ENCODE results near the gene AVL9.
"Not testable (repeated sequence)": the region's sequence is repeated elsewhere in the genome, so short reads cannot be mapped to it uniquely, and the experiment has no call there.

The AVL9 gene

GRCh38 chr7:32591938-32592337 lies 96.6 kb downstream of the AVL9 start:
- DNase-seq, result no peak

- no peak for DNase-seq
Observed at GRCh38 chr7:32592701-32593100, 97.4 kb downstream of the AVL9 start.

- no peak for DNase-seq
Observed at GRCh38 chr7:32594965-32595490, 99.7 kb downstream of the AVL9 start.

- DNase-seq, result not testable (repeated sequence)
Observed at GRCh38 chr7:32601196-32601595, 105.9 kb downstream of the AVL9 start.

GRCh38 chr7:32602470-32602869 lies 107.2 kb downstream of the AVL9 start:
- DNase-seq, result no peak

GRCh38 chr7:32603492-32603891 lies 108.2 kb downstream of the AVL9 start:
- not testable (repeated sequence) for DNase-seq

GRCh38 chr7:32604047-32604446 lies 108.8 kb downstream of the AVL9 start:
- not testable (repeated sequence) for DNase-seq

- DNase-seq, result no peak
Observed at GRCh38 chr7:32605032-32605431, 109.7 kb downstream of the AVL9 start.

- DNase-seq, result no peak
Observed at GRCh38 chr7:32609463-32609862, 114.2 kb downstream of the AVL9 start.

GRCh38 chr7:32611201-32612099 lies 116.2 kb downstream of the AVL9 start:
- no peak for DNase-seq

GRCh38 chr7:32616625-32617024 lies 121.3 kb downstream of the AVL9 start:
- DNase-seq, result no peak

GRCh38 chr7:32618470-32618869 lies 123.2 kb downstream of the AVL9 start:
- DNase-seq, result no peak

GRCh38 chr7:32618987-32619386 lies 123.7 kb downstream of the AVL9 start:
- DNase-seq, result no peak

GRCh38 chr7:32619416-32619815 lies 124.1 kb downstream of the AVL9 start:
- not testable (repeated sequence) for DNase-seq

GRCh38 chr7:32631021-32631420 lies 135.7 kb downstream of the AVL9 start:
- DNase-seq, result no peak

GRCh38 chr7:32631590-32632497 lies 136.6 kb downstream of the AVL9 start:
- DNase-seq, result not testable (repeated sequence)

GRCh38 chr7:32633446-32633845 lies 138.2 kb downstream of the AVL9 start:
- not testable (repeated sequence) for DNase-seq

- DNase-seq, result not testable (repeated sequence)
Observed at GRCh38 chr7:32634798-32635393, 139.6 kb downstream of the AVL9 start.

GRCh38 chr7:32636725-32637462 lies 141.6 kb downstream of the AVL9 start:
- not testable (repeated sequence) for DNase-seq

- DNase-seq, result not testable (repeated sequence)
Observed at GRCh38 chr7:32637611-32638010, 142.3 kb downstream of the AVL9 start.

All from suppressor macrophage treated with lipopolysaccharide for 1 hour (primary cell).